Stimulated activated CD4-positive, alpha-beta T cell treated with anti-CD3 and anti-CD28 coated beads, Interleukin-4, amount 100 ng/mL, for 4 hours (primary cell): Measurements from ENCODE around the gene TRANK1.

Experiments used
- DNase-seq, 2 experiments: peaks; one replicate each; pipeline ENCODE4 v3.0.0-alpha.2; 2020

Gene TRANK1

GRCh38 chr3:36833160-36833814 is 111.6 kb downstream of the TRANK1 start:
- DNase-seq, result no peak

- DNase-seq, result no peak
Measured at GRCh38 chr3:36832406-36832805, 112.4 kb downstream of the TRANK1 start.

- no peak for DNase-seq
Measured at GRCh38 chr3:36827133-36827532, 117.7 kb downstream of the TRANK1 start.

GRCh38 chr3:36826240-36826639 is 118.6 kb downstream of the TRANK1 start:
- DNase-seq, result no peak

GRCh38 chr3:36824443-36824842 is 120.4 kb downstream of the TRANK1 start:
- no peak for DNase-seq

- DNase-seq, result no peak
Measured at GRCh38 chr3:36823806-36824205, 121.0 kb downstream of the TRANK1 start.

- no peak for DNase-seq
Measured at GRCh38 chr3:36820083-36820482, 124.8 kb downstream of the TRANK1 start.

- DNase-seq, result no peak
Measured at GRCh38 chr3:36817806-36818533, 126.9 kb downstream of the TRANK1 start.

- DNase-seq, result no peak
Measured at GRCh38 chr3:36815375-36815774, 129.5 kb downstream of the TRANK1 start.

GRCh38 chr3:36814776-36815175 is 130.1 kb downstream of the TRANK1 start:
- no peak for DNase-seq

- DNase-seq, result no peak
Measured at GRCh38 chr3:36814066-36814717, 130.7 kb downstream of the TRANK1 start.

- no peak for DNase-seq
Measured at GRCh38 chr3:36813305-36813704, 131.5 kb downstream of the TRANK1 start.

GRCh38 chr3:36812240-36812639 is 132.6 kb downstream of the TRANK1 start:
- no peak for DNase-seq

- no peak for DNase-seq
Measured at GRCh38 chr3:36811768-36812167, 133.1 kb downstream of the TRANK1 start.

GRCh38 chr3:36804295-36805055 is 140.4 kb downstream of the TRANK1 start:
- DNase-seq, result no peak

GRCh38 chr3:36803091-36803791 is 141.6 kb downstream of the TRANK1 start:
- no peak for DNase-seq

GRCh38 chr3:36800533-36801116 is 144.2 kb downstream of the TRANK1 start:
- no peak for DNase-seq

GRCh38 chr3:36796881-36797280 is 148.0 kb downstream of the TRANK1 start:
- DNase-seq, result no peak

- DNase-seq, result no peak
Measured at GRCh38 chr3:36796161-36796560, 148.7 kb downstream of the TRANK1 start.

- DNase-seq, result no peak
Measured at GRCh38 chr3:36795622-36796021, 149.2 kb downstream of the TRANK1 start.

- DNase-seq, result no peak
Measured at GRCh38 chr3:36792342-36792741, 152.5 kb downstream of the TRANK1 start.

GRCh38 chr3:36790765-36791164 is 154.1 kb downstream of the TRANK1 start:
- DNase-seq, result no peak
